Motor neuron (in vitro differentiated cells): Measurements from ENCODE around the gene CNIH1. TPM values are rescaled to one million over a fixed set of nuclear protein-coding genes. Genes with fewer than 3 reads are reported as not detected.
"Not testable (repeated sequence)": the region's sequence is repeated elsewhere in the genome, so short reads cannot be mapped to it uniquely, and the experiment has no call there.

Experiments used
- ATAC-seq, 8 experiments: fragments of 200-7000 bp; cut with Tn5 transposase; replicated peaks in 6 of 8; 2 replicates each; pipeline ENCODE4 v1.8.0; 2021; ENCODE audit warnings: mild to moderate bottlenecking in 8 of 8, moderate library complexity in 8 of 8
- H3K27ac ChIP-seq, 2 donors: fragments of 250-450 bp; sonication (Bioruptor Pico); 2 replicates each; pipeline ENCODE4 v1.9.0; 2021; ENCODE audit warnings: antibody characterized with exemption in 2 of 2, mild to moderate bottlenecking in 2 of 2, moderate library complexity in 1 of 2
- H3K4me1 ChIP-seq, 2 donors: fragments of 250-450 bp; sonication (Bioruptor Pico); replicated peaks in 1 of 2; 2 replicates each; pipeline ENCODE4 v1.6.1; 2021; ENCODE audit warnings: antibody characterized with exemption in 2 of 2, mild to moderate bottlenecking in 2 of 2, moderate library complexity in 1 of 2
- H3K4me3 ChIP-seq, 5 donors: fragments of 250-450 bp; sonication (Bioruptor Pico); 2 replicates each; pipeline ENCODE4 v1.9.0; 2021; ENCODE audit warnings: antibody characterized with exemption in 5 of 5, mild to moderate bottlenecking in 5 of 5, moderate library complexity in 4 of 5
- WGBS, 10 experiments: fragments of 450-650 bp; shearing (Covaris generic); methylation state at CpG; one replicate each; pipeline ENCODE4 v1.0.0; 2022; 5-methylcytosine and 5-hydroxymethylcytosine counted together
- in situ Hi-C, 9 experiments: fragments of 400-800 bp; cut with MboI; loops; one replicate each; pipeline ENCODE4 v1.15.0; 2021; ENCODE audit warnings: low sequenced_read_pairs in 9 of 9, low pct_unique_long_range_greater_than_20kb in 2 of 9; ENCODE audit not compliant: unreplicated experiment in 9 of 9
- total RNA-seq, 8 experiments: library from RNA; unstranded; fragments of 300-600 nt; gene quantifications; 2 replicates each; pipeline versions ENCODE4 v1.2.3 to v1.2.4, GENCODE V29; 2022

CNIH1 gene
- total RNA-seq, 8 experiments from 2014 or later = 47.7 to 243 (median 78.3) TPM

- in situ Hi-C loops = no loop called here
- H3K4me3 ChIP-seq = peak overlapping the region; percentile 57 to 90 (median 85)
- peak overlapping the region; percentile 98 to 99 for H3K27ac ChIP-seq
- peaks cover 10 to 16% of the 10 kb centered on the region in 2 donors for H3K4me1 ChIP-seq
- WGBS, 10 experiments = 0 to 4% (median 0%) methylated on average over 2 to 5 of the region's 5 CpGs
- ATAC-seq = no peak
Observed at GRCh38 chr14:54440476-54440872, 700 bp downstream of the CNIH1 start.

DNA sequence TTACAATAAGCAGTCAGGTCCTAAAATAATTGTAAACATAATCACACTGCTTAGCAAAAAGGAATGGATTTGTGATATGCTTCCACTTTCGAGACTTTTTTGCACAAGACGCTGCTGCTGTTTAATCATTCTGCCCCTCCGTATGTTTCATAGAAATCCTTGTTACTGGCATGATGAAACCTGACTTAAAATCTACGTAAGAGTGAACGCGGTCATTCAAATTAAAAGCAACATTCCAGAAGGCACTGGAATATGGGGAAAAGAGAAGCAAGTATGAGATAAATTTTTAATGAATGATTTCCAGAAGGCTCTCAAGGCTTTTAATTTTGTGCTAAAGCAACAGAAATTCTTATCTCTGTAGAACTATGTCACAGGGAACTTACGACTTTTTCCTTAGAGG is 1.1 kb downstream of the CNIH1 start:
- in situ Hi-C loops = no loop called here
- no peak for ATAC-seq
- 13 to 68% (median 29%) methylated on average over 3 to 7 of the region's 7 CpGs for WGBS, 10 experiments
- Histone ChIP-seq H3K4me1 (peaks cover 10 to 16% of the 10 kb centered on the region in 2 donors), H3K4me3 (peak overlapping the region; percentile 57 to 90 (median 85)), H3K27ac (peak overlapping the region; percentile 98 to 99)

- Histone ChIP-seq H3K4me3 (no peak overlapping the region), H3K4me1 (peaks cover 10 to 16% of the 10 kb centered on the region in 2 donors), H3K27ac (no peak overlapping the region)
- ATAC-seq = no peak
- 40 to 100% (median 80%) methylated on average over 1 to 4 of the region's 4 CpGs; no CpG with 5 or more reads in 1 of the 10 experiments for WGBS, 10 experiments
- in situ Hi-C loops = no loop called here
Observed at GRCh38 chr14:54438703-54439102, 2.5 kb downstream of the CNIH1 start.

DNA sequence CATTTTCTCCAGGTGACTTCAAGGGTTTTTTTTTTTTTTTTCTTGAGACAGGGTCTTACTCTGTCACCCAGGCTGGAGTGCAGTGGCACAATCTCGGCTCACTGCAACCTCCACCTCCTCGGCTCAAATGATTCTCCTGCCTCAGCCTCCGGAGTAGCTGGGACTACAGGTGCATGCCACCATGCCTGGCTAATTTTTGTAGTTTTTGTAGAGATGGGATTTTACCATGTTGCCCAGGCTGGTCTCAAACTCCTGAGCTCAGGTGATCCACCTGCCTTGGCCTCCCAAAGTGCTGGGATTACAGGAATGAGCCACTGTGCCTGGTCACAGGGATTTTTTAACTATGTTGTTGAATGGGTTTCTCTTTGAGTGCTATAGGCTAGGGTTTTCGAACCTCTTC is 3.2 kb downstream of the CNIH1 start:
- in situ Hi-C loops, H3K4me3 ChIP-seq, H3K27ac ChIP-seq, ATAC-seq: not testable (repeated sequence)
- WGBS, 10 experiments = 67 to 100% (median 93%) methylated on average over 1 to 4 of the region's 4 CpGs; no CpG with 5 or more reads in 1 of the 10 experiments
- H3K4me1 ChIP-seq = peaks cover 10 to 16% of the 10 kb centered on the region in 2 donors

GRCh38 chr14:54435500-54435981 is 5.6 kb downstream of the CNIH1 start:
- ATAC-seq = peak in 5 of 8 experiments; percentile 30 to 89 (median 80)
- in situ Hi-C loops = no loop called here
- H3K4me1 ChIP-seq = peaks cover 8 to 12% of the 10 kb centered on the region in 2 donors
- H3K4me3 ChIP-seq = no peak overlapping the region
- WGBS, 10 experiments = 0 to 100% (median 93%) methylated on average over 1 to 4 of the region's 4 CpGs; no CpG with 5 or more reads in 1 of the 10 experiments
- no peak overlapping the region for H3K27ac ChIP-seq

DNA sequence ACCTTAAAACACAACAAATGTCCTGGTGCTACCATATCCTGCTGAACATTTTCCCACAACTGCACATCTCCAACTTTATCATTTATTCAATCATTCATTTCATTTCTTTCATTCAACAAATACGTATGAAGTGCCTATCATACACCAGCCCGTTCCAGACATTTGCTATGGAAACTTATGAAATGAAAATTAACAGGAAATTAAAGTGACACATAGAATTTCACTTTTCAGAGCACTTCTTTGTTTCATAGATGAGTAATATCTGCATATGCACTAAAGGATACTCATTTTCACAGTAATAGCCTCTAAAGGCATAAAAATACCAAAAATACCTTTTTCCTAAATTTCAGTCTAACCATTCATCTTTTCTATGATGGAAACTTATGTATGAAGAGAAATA is 12.6 kb downstream of the CNIH1 start:
- no peak for ATAC-seq
- in situ Hi-C loops = no loop called here
- H3K4me1 ChIP-seq = no peaks in the 10 kb centered on the region
- no peak overlapping the region for H3K27ac ChIP-seq
- WGBS, 10 experiments = 23 to 100% (median 77%) methylated on average over 1 to 2 of the region's 2 CpGs; no CpG with 5 or more reads in 1 of the 10 experiments
- H3K4me3 ChIP-seq = no peak overlapping the region

DNA sequence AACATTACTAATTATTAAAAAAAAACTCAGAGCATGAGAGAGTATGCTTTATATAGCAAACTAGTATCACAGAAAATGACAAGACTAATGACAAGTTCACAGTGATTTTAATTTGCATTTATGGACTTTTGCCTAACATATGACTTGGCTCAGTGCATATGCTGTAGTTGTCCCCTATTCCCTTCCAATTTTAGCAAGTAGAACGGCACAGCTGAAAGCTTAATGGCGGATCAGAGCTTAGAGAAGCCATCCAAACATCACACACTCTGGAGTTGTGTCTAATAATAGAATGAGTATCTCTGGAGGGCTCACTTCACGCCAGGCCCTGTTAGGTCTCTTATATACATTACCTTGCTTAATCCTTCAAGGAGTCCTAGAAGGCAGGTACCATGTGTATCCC is 13.3 kb downstream of the CNIH1 start:
- H3K4me1 ChIP-seq = no peaks in the 10 kb centered on the region
- no peak overlapping the region for H3K4me3 ChIP-seq
- ATAC-seq = no peak
- WGBS, 10 experiments = 60 to 90% (median 68%) methylated on average over 1 to 3 of the region's 3 CpGs; no CpG with 5 or more reads in 3 of the 10 experiments
- H3K27ac ChIP-seq = no peak overlapping the region
- in situ Hi-C loops = no loop called here

- no peak overlapping the region for H3K4me3 ChIP-seq
- no peak overlapping the region for H3K27ac ChIP-seq
- in situ Hi-C loops = no loop called here
- WGBS, 10 experiments = 78 to 100% (median 92%) methylated on average over 1 to 3 of the region's 3 CpGs; no CpG with 5 or more reads in 1 of the 10 experiments
- ATAC-seq = no peak
- no peaks in the 10 kb centered on the region for H3K4me1 ChIP-seq
Observed at GRCh38 chr14:54425537-54426274, 15.5 kb downstream of the CNIH1 start.

- H3K4me3 ChIP-seq = no peak overlapping the region
- 63 to 100% (median 83%) methylated on average over 1 to 2 of the region's 2 CpGs; no CpG with 5 or more reads in 1 of the 10 experiments for WGBS, 10 experiments
- H3K4me1 ChIP-seq = no peaks in the 10 kb centered on the region
- in situ Hi-C loops = no loop called here
- no peak overlapping the region for H3K27ac ChIP-seq
- no peak for ATAC-seq
Observed at GRCh38 chr14:54425068-54425467, 16.1 kb downstream of the CNIH1 start.

DNA sequence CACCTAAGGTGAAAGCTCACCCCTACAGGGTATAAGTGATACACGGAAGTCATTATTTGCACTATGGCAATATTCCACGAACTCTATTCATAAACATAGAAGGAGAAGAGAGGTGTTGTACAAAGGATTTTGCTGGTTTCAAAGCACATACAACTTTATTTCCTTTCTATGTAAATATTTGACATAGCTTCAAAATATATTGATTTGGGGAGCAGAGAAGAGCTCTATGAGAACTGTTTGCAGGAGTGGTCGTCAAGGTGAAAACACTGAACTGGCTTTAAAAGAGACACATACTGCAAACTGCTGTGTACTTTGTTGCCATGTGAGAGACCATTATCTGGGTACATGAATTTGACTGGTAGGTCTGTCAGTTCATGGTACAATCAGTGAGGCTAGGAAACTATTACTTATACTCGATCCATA is 16.7 kb downstream of the CNIH1 start:
- 62 to 100% (median 95%) methylated on average over 2 to 4 of the region's 4 CpGs; no CpG with 5 or more reads in 2 of the 10 experiments for WGBS, 10 experiments
- no peak overlapping the region for H3K4me3 ChIP-seq
- in situ Hi-C loops = no loop called here
- no peaks in the 10 kb centered on the region for H3K4me1 ChIP-seq
- ATAC-seq = peak in 2 of 8 experiments; percentile 23 to 90
- no peak overlapping the region for H3K27ac ChIP-seq

DNA sequence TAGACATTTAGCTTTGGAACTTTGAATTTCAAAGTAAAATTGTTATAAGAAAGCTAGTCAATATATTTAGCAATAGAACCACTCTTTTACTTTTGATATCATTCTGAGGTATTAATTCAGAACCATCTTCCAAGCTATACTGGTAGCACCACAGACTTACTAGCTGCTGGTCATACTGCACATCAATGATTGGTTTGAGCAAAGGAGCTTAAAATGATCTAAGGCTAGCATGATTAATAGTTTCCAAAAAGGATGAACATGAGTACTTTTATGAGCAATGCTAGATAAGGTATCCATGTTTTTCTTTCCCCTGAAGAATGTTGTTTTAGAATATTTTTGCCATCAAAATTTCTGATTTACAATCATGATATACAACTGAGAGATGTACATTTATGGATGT is 17.2 kb downstream of the CNIH1 start:
- Histone ChIP-seq H3K27ac (no peak overlapping the region), H3K4me1 (no peaks in the 10 kb centered on the region), H3K4me3 (no peak overlapping the region)
- in situ Hi-C loops = no loop called here
- ATAC-seq = peak in 1 of 8 experiments; percentile 8

- WGBS, 10 experiments = 35 to 75% (median 49%) methylated on average over 3 to 7 of the region's 7 CpGs
- in situ Hi-C loops = no loop called here
- no peak overlapping the region for H3K27ac ChIP-seq
- ATAC-seq = peak in 4 of 8 experiments; percentile 35 to 88 (median 72)
- H3K4me1 ChIP-seq = no peaks in the 10 kb centered on the region
- no peak overlapping the region for H3K4me3 ChIP-seq
Observed at GRCh38 chr14:54420478-54421142, 20.6 kb downstream of the CNIH1 start.

DNA sequence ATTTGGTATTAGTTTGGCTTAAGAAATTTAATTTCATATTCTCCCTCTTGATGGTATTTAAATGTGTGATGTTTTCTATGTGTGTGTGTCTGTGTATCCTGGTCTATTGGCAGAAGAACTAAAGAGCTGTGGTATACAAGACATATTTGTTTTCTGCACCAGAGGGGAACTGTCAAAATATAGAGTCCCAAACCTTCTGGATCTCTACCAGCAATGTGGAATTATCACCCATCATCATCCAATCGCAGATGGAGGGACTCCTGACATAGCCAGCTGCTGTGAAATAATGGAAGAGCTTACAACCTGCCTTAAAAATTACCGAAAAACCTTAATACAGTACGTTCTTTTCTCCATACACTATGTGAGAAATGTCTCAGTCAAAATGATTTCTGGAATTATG is 29.8 kb downstream of the CNIH1 start:
- Histone ChIP-seq H3K27ac (no peak overlapping the region), H3K4me1 (no peaks in the 10 kb centered on the region), H3K4me3 (no peak overlapping the region)
- WGBS, 10 experiments = 100% methylated on average over 1 to 3 of the region's 3 CpGs
- in situ Hi-C loops = no loop called here
- ATAC-seq = no peak
